Spleen (tissue), 11 donors: ENCODE measurements around the gene MLXIP. TPM values are rescaled to one million over a fixed set of nuclear protein-coding genes. Genes with fewer than 3 reads are reported as not detected.

Experiments used
- DNase-seq: peaks from one replicate; pipeline ENCODE4 v3.0.0-alpha.2; 2020
- H3K27ac ChIP-seq, 8 donors: fragments of 200-600 bp; sonication (generic) in 7 of 8; 1 replicate in 4 of 8; 2 replicates in 4 of 8; pipeline versions ENCODE4 v1.5.0 to v1.8.0; 2016 to 2021; ENCODE audit warnings: inconsistent platforms in 4 of 8, mild to moderate bottlenecking in 4 of 8, moderate library complexity in 1 of 8
- H3K27me3 ChIP-seq, 7 donors: fragments of 200-600 bp; sonication (generic) in 6 of 7; replicated peaks in 1 of 7; 1 replicate in 4 of 7; 2 replicates in 3 of 7; pipeline versions ENCODE4 v1.5.0 to v1.8.0; 2016 to 2021; ENCODE audit warnings: inconsistent platforms in 3 of 7, mild to moderate bottlenecking in 1 of 7
- H3K36me3 ChIP-seq, 6 donors: fragments of 200-600 bp; sonication (generic) in 5 of 6; 1 replicate in 4 of 6; 2 replicates in 2 of 6; pipeline versions ENCODE4 v1.5.0 to v1.8.0; 2016 to 2021; ENCODE audit warnings: inconsistent platforms in 2 of 6
- H3K4me1 ChIP-seq, 6 donors: fragments of 200-600 bp; sonication (generic) in 5 of 6; 1 replicate in 3 of 6; 2 replicates in 3 of 6; pipeline versions ENCODE4 v1.5.0 to v1.8.0; 2016 to 2021; ENCODE audit warnings: inconsistent platforms in 3 of 6
- H3K4me3 ChIP-seq, 8 donors: fragments of 200-600 bp; sonication (generic) in 7 of 8; 1 replicate in 4 of 8; 2 replicates in 4 of 8; pipeline versions ENCODE4 v1.5.0 to v1.8.0; 2016 to 2021; ENCODE audit warnings: inconsistent platforms in 4 of 8, mild to moderate bottlenecking in 4 of 8, moderate library complexity in 2 of 8
- H3K9me3 ChIP-seq, 8 donors: fragments of 200-600 bp; sonication (generic) in 7 of 8; 1 replicate in 4 of 8; 2 replicates in 4 of 8; pipeline versions ENCODE4 v1.5.0 to v1.8.0; 2016 to 2021; ENCODE audit warnings: inconsistent platforms in 4 of 8
- POLR2A ChIP-seq, 3 donors: fragments of 450-650 bp; IDR thresholded peaks; one replicate each; pipeline ENCODE4 v1.5.1; 2017; ENCODE audit warnings: antibody characterized with exemption in 3 of 3, mild to moderate bottlenecking in 1 of 3
- POLR2AphosphoS5 ChIP-seq, 3 donors: sonication (generic); formaldehyde crosslinking; IDR thresholded peaks; one replicate each; pipeline ENCODE4 v1.5.1; 2017; ENCODE audit warnings: antibody characterized with exemption in 3 of 3
- WGBS, 5 donors: extraction: QIAGEN DNeasy Blood & Tissue Kit in 3 of 5; methylation state at CpG; one replicate each; pipeline versions ENCODE4 v1.1.5 to v1.1.7; 2013 to 2018; 5-methylcytosine and 5-hydroxymethylcytosine counted together
- intact Hi-C: fragments of 100-400 bp; cut with DNase I; formaldehyde crosslinking; loops from one replicate; pipeline ENCODE4 v1.15.0; 2023; ENCODE audit warnings: low total_unique reads
- polyA plus RNA-seq, 3 donors: library from polyadenylated mRNA; stranded (reverse); fragments of 200-250 nt; gene quantifications; one replicate each; pipeline ENCODE4 v1.2.1, GENCODE V29; 2013
- total RNA-seq, 7 donors: library from RNA; depleted of rRNA in 3 of 7; stranded (reverse); fragments of >200 nt in 3 of 7; fragmentation: NEBNext Ultra II Directional in 4 of 7; extraction: Animal tissue kit (Norgen Biotek cat#: 25700) in 4 of 7; gene quantifications; one replicate each; pipeline versions ENCODE4 v1.1.0 to v1.2.1, GENCODE V29; 2016 to 2021
- TF ChIP-seq, protein P1 (sequence below), 11 experiments: fragments of 200-600 bp in 7 of 11; fragments of 450-650 bp in 4 of 11; sonication (generic) in 4 of 11; IDR thresholded peaks in 8 of 11; conservative IDR thresholded peaks in 3 of 11; 1 replicate in 7 of 11; 2 replicates in 4 of 11; pipeline versions ENCODE4 v1.4.0 to v1.8.0; 2016 to 2021; ENCODE audit warnings: antibody characterized with exemption in 11 of 11, inconsistent platforms in 4 of 11, mild to moderate bottlenecking in 1 of 11
- donor health status: healthy with polysubstance abuse.
- donor health status: DM: no; HTN: no; CAD: no; lungs with moderate emphysema.
- donor health status: DM: no; HTN: no; CAD: no.
- donor health status: Bipolar disorder and iron deficiency.
- donor health status: healthy.
- donor health status: DM: no; HTN: no; CAD: no.
- donor health status: DM: yes; HTN: yes; CAD: no.

MLXIP gene
- total and polyA plus RNA-seq, 10 donors, result 7.8 to 97.1 (median 66.8) TPM

DNA sequence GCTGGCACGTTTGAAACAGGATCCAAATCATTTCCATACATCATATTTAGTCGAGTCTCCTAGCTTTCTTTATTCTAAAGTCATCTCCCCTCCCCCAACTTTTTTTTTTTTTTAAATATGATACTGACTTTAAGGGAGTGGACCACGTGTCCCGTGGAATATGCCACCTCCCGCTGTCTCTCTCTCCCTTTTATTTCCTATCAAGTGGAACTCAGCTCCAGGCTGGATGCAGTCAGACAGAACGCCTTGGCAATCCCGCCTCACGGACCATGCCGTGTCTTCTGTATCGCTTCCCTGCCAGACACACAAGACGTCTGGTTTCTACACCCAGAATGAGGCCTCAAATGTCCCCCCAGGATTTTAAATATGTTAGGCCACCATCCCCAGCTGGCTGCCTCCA, 35.6 kb upstream of the MLXIP start:
- TF ChIP-seq POLR2A (IDR thresholded peaks at IDR 0.05), result no peak
- TF ChIP-seq, protein P1, sequence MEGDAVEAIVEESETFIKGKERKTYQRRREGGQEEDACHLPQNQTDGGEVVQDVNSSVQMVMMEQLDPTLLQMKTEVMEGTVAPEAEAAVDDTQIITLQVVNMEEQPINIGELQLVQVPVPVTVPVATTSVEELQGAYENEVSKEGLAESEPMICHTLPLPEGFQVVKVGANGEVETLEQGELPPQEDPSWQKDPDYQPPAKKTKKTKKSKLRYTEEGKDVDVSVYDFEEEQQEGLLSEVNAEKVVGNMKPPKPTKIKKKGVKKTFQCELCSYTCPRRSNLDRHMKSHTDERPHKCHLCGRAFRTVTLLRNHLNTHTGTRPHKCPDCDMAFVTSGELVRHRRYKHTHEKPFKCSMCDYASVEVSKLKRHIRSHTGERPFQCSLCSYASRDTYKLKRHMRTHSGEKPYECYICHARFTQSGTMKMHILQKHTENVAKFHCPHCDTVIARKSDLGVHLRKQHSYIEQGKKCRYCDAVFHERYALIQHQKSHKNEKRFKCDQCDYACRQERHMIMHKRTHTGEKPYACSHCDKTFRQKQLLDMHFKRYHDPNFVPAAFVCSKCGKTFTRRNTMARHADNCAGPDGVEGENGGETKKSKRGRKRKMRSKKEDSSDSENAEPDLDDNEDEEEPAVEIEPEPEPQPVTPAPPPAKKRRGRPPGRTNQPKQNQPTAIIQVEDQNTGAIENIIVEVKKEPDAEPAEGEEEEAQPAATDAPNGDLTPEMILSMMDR (IDR thresholded peaks at IDR 0.05 in 8 of 11, conservative IDR thresholded peaks at IDR 0.05 in 3 of 11), result no peak
- TF ChIP-seq POLR2AphosphoS5 (IDR thresholded peaks at IDR 0.05), result no peak
- Histone ChIP-seq H3K27ac (no peak overlapping the region), H3K4me3 (no peak overlapping the region), H3K36me3 (peaks cover 0 to 70% (median 15%) of the 10 kb centered on the region in 6 donors), H3K27me3 (no peaks in the 10 kb centered on the region), H3K4me1 (no peaks in the 10 kb centered on the region), H3K9me3 (no peaks in the 10 kb centered on the region)
- DNase-seq, result no peak
- intact Hi-C loops, result no loop called here
- 81 to 87% (median 86%) methylated on average over 11 of the region's 11 CpGs for WGBS, 5 donors

DNA sequence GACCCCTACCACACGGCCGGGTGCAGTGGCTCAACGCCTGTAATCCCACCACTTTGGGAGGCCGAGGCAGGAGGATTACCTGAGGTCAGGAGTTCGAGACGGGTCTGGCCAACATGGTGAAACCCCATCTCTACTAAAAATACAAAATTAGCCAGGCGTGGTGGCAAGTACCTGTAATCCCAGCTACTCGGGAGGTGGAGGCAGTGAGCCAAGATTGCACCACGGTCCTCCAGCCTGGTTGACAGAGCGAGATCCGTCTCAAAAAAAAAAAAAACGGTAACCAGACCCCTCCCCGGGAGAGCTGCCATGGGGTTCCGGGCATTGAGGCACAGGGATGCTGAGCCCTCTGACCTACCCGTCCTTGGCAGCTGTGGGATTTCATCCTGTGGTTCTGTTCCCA, 35.1 kb upstream of the MLXIP start:
- Histone ChIP-seq H3K27ac (no peak overlapping the region), H3K4me3 (no peak overlapping the region), H3K27me3 (no peaks in the 10 kb centered on the region), H3K36me3 (peaks cover 0 to 68% (median 15%) of the 10 kb centered on the region in 6 donors), H3K9me3 (no peaks in the 10 kb centered on the region), H3K4me1 (no peaks in the 10 kb centered on the region)
- TF ChIP-seq POLR2A (IDR thresholded peaks at IDR 0.05) (no peak), POLR2AphosphoS5 (IDR thresholded peaks at IDR 0.05) (no peak)
- TF ChIP-seq, protein P1 (IDR thresholded peaks at IDR 0.05 in 8 of 11, conservative IDR thresholded peaks at IDR 0.05 in 3 of 11), result no peak
- no peak for DNase-seq
- intact Hi-C loops, result no loop called here
- WGBS, 5 donors, result 92 to 96% (median 93%) methylated on average over 13 to 15 of the region's 15 CpGs

DNA sequence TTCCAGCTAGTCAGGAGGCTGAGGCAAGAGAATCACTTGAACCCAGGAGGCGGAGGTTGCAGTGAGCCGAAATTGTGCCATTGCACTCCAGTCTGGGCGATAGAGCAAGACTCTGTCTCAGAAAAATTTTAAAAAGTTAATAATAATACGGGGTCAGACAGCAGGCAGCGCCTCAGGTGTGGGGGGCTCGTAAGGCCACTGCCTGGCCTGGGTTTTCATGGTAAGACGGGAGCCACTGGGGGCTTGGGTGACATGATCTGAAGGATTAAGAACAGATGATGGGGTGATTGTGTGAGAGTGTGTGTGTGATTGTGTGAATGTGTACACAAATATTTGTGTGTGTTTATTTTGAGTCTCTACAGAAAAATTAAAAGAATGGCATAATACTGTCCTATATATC, 33.3 kb upstream of the MLXIP start:
- Histone ChIP-seq H3K9me3 (no peaks in the 10 kb centered on the region), H3K4me3 (no peak overlapping the region), H3K4me1 (no peaks in the 10 kb centered on the region), H3K27ac (no peak overlapping the region), H3K27me3 (no peaks in the 10 kb centered on the region), H3K36me3 (peaks cover 0 to 58% (median 15%) of the 10 kb centered on the region in 6 donors)
- TF ChIP-seq POLR2AphosphoS5 (IDR thresholded peaks at IDR 0.05) (no peak), POLR2A (IDR thresholded peaks at IDR 0.05) (no peak)
- TF ChIP-seq, protein P1 (IDR thresholded peaks at IDR 0.05 in 8 of 11, conservative IDR thresholded peaks at IDR 0.05 in 3 of 11), result no peak
- 95 to 99% (median 97%) methylated on average over 7 of the region's 7 CpGs for WGBS, 5 donors
- no peak for DNase-seq
- intact Hi-C loops, result no loop called here

DNA sequence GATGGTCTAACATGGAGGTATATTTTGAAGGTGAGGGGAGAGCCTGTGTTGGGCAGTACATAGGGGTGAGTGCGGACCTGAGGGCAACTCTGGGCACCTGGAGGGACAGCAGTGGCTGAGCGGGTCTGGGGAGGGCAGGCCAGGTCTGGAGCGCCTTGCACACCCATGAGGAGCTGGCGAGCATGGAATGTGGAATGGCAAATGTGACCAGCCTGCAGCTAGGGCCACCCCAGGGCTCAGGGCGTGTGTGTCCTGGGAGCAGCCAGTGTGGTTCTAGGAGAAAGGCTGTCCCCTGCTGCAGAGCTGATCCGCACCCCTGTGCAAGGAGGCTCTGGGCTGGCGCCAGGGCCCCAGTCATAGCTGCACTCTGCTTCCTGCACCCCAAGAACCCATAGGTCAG, 32.4 kb upstream of the MLXIP start:
- no peak for DNase-seq
- H3K27ac ChIP-seq, result no peak overlapping the region
- TF ChIP-seq, protein P1 (IDR thresholded peaks at IDR 0.05 in 8 of 11, conservative IDR thresholded peaks at IDR 0.05 in 3 of 11), result no peak
- TF ChIP-seq POLR2AphosphoS5 (IDR thresholded peaks at IDR 0.05) (no peak), POLR2A (IDR thresholded peaks at IDR 0.05) (no peak)
- peaks cover 0 to 6% (median 0%) of the 10 kb centered on the region in 6 donors for H3K4me1 ChIP-seq
- no peaks in the 10 kb centered on the region for H3K9me3 ChIP-seq
- intact Hi-C loops, result no loop called here
- no peaks in the 10 kb centered on the region for H3K27me3 ChIP-seq
- 79 to 98% (median 94%) methylated on average over 7 of the region's 7 CpGs for WGBS, 5 donors
- no peak overlapping the region for H3K4me3 ChIP-seq
- H3K36me3 ChIP-seq, result peaks cover 0 to 62% (median 15%) of the 10 kb centered on the region in 6 donors
